ENCODE data around the gene ZNF215. TPM values are rescaled to one million over a fixed set of nuclear protein-coding genes. Genes with fewer than 3 reads are reported as not detected.

ZNF215 gene
- polyA plus RNA-seq, 1 donor (not counting 4 experiments of a cell fraction or from before 2014, with no cell fraction given): 6.1 TPM

DNA sequence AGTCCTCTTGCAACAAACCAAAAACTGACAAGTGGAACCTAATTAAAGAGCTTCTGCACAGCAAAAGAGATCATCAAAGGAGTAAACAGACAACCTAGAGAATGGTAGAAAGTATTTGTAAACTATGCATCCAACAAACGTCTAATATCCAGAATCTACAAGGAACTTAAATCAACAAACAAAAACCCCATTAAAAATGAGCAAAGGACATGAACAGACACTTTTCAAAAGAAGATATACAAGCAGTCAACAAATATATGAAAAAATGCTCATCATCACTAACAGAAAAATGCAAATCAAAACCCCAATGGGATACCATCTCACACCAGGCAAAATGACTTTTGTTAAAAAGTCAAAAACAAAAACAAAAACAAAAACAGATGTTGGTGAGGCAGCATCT is 60.3 kb downstream of the ZNF215 start:
- no peaks in the 10 kb centered on the region for H3K79me2 ChIP-seq (ENCODE audit: control insufficient read depth, insufficient read depth, low read length)
- no peak overlapping the region for H3K9ac ChIP-seq (ENCODE audit: control insufficient read depth, extremely low read depth, insufficient read depth, low read length)
- TF ChIP-seq, protein P1, sequence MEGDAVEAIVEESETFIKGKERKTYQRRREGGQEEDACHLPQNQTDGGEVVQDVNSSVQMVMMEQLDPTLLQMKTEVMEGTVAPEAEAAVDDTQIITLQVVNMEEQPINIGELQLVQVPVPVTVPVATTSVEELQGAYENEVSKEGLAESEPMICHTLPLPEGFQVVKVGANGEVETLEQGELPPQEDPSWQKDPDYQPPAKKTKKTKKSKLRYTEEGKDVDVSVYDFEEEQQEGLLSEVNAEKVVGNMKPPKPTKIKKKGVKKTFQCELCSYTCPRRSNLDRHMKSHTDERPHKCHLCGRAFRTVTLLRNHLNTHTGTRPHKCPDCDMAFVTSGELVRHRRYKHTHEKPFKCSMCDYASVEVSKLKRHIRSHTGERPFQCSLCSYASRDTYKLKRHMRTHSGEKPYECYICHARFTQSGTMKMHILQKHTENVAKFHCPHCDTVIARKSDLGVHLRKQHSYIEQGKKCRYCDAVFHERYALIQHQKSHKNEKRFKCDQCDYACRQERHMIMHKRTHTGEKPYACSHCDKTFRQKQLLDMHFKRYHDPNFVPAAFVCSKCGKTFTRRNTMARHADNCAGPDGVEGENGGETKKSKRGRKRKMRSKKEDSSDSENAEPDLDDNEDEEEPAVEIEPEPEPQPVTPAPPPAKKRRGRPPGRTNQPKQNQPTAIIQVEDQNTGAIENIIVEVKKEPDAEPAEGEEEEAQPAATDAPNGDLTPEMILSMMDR (optimal IDR thresholded peaks at IDR 0.05 in 1 of 3, IDR thresholded peaks at IDR 0.05 in 1 of 3, conservative IDR thresholded peaks at IDR 0.05 in 1 of 3; ENCODE audit: extremely low read depth in 1 of 3, insufficient read depth in 2 of 3, low read length in 3 of 3): no peak
- TF ChIP-seq EZH2 (IDR thresholded peaks at IDR 0.05; ENCODE audit: low read length): no peak
- no peak overlapping the region for H2AFZ ChIP-seq (ENCODE audit: control insufficient read depth, low read length)
- no peaks in the 10 kb centered on the region for H3K9me3 ChIP-seq (ENCODE audit: control insufficient read depth, low read depth, low read length)
- H3K27ac ChIP-seq (ENCODE audit: control insufficient read depth, insufficient read depth, low read length): no peak overlapping the region
- no peaks in the 10 kb centered on the region for H3K4me1 ChIP-seq (ENCODE audit: control insufficient read depth, extremely low read depth, insufficient read depth, low read length)
- no peaks in the 10 kb centered on the region for H3K27me3 ChIP-seq (ENCODE audit: control insufficient read depth, extremely low read depth, insufficient read depth, low read length)
- H3K36me3 ChIP-seq (ENCODE audit: control insufficient read depth in 2 of 2, extremely low read depth in 1 of 2, insufficient read depth in 2 of 2, low read length in 2 of 2): no peaks in the 10 kb centered on the region
- dilution Hi-C loops (cut with MboI; ENCODE audit: extremely low pct_ligation_motif_present, low sequenced_read_pairs): no loop called here
- no peak for FAIRE-seq
- no peak for DNase-seq (ENCODE audit: low read depth, low spot score)
- no peaks in the 10 kb centered on the region for H4K20me1 ChIP-seq (ENCODE audit: control insufficient read depth, extremely low read depth, insufficient read depth, low read length)
- no peak overlapping the region for H3K4me2 ChIP-seq (ENCODE audit: control insufficient read depth, extremely low read depth, insufficient read depth, low read depth, low read length)
- H3K9me1 ChIP-seq (ENCODE audit: control insufficient read depth, extremely low read depth, insufficient read depth, low read length): no peaks in the 10 kb centered on the region
- H3K4me3 ChIP-seq (ENCODE audit: control insufficient read depth in 2 of 3, extremely low read depth in 1 of 3, insufficient read depth in 2 of 3, low read depth in 1 of 3, low read length in 3 of 3): no peak overlapping the region

DNA sequence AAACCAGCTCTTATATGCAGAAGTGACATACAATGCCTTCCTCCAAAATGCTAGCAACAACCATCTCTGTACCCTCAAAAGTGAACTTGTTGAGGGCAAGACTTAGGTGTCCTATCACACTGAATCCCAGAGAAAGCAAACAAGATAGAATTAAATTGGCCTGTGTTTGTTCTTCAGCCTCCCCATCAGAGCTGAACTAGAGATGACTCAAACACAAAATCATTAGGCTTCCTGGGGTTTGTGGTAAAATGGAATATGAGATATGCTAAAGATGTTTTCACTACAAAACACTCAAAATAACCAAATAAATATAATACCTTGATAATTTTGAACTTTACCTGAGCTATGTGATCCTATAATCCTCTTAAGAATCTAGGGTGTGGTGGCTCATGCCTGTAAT is 62.3 kb downstream of the ZNF215 start:
- FAIRE-seq: no peak

More for the DNA sequence above, 62.3 kb downstream of the ZNF215 start:
- H3K9me1 ChIP-seq (ENCODE audit: control insufficient read depth, extremely low read depth, insufficient read depth, low read length): no peaks in the 10 kb centered on the region
- H3K27me3 ChIP-seq (ENCODE audit: control insufficient read depth, extremely low read depth, insufficient read depth, low read length): no peaks in the 10 kb centered on the region
- DNase-seq (ENCODE audit: low read depth, low spot score): no peak
- no peaks in the 10 kb centered on the region for H3K79me2 ChIP-seq (ENCODE audit: control insufficient read depth, insufficient read depth, low read length)
- H3K4me3 ChIP-seq (ENCODE audit: control insufficient read depth in 2 of 3, extremely low read depth in 1 of 3, insufficient read depth in 2 of 3, low read depth in 1 of 3, low read length in 3 of 3): no peak overlapping the region
- no peak overlapping the region for H3K27ac ChIP-seq (ENCODE audit: control insufficient read depth, insufficient read depth, low read length)
- no peaks in the 10 kb centered on the region for H4K20me1 ChIP-seq (ENCODE audit: control insufficient read depth, extremely low read depth, insufficient read depth, low read length)
- no peak overlapping the region for H3K9ac ChIP-seq (ENCODE audit: control insufficient read depth, extremely low read depth, insufficient read depth, low read length)
- no peak overlapping the region for H3K4me2 ChIP-seq (ENCODE audit: control insufficient read depth, extremely low read depth, insufficient read depth, low read depth, low read length)
- TF ChIP-seq EZH2 (IDR thresholded peaks at IDR 0.05; ENCODE audit: low read length): no peak
- TF ChIP-seq, protein P1 (optimal IDR thresholded peaks at IDR 0.05 in 1 of 3, IDR thresholded peaks at IDR 0.05 in 1 of 3, conservative IDR thresholded peaks at IDR 0.05 in 1 of 3; ENCODE audit: extremely low read depth in 1 of 3, insufficient read depth in 2 of 3, low read length in 3 of 3): no peak
- H2AFZ ChIP-seq (ENCODE audit: control insufficient read depth, low read length): no peak overlapping the region
- dilution Hi-C loops (cut with MboI; ENCODE audit: extremely low pct_ligation_motif_present, low sequenced_read_pairs): no loop called here
- no peaks in the 10 kb centered on the region for H3K4me1 ChIP-seq (ENCODE audit: control insufficient read depth, extremely low read depth, insufficient read depth, low read length)
- no peaks in the 10 kb centered on the region for H3K9me3 ChIP-seq (ENCODE audit: control insufficient read depth, low read depth, low read length)
- H3K36me3 ChIP-seq (ENCODE audit: control insufficient read depth in 2 of 2, extremely low read depth in 1 of 2, insufficient read depth in 2 of 2, low read length in 2 of 2): no peaks in the 10 kb centered on the region
